Caki2 (cell line): ENCODE measurements around the gene KARS1. TPM values are rescaled to one million over a fixed set of nuclear protein-coding genes. Genes with fewer than 3 reads are reported as not detected.

Experiments used
- DNase-seq: peaks from one replicate; pipeline ENCODE4 v3.0.0-alpha.2; 2015; ENCODE audit warnings: low read depth
- in situ Hi-C: cut with HindIII; loops from 2 replicates; pipeline ENCODE4 v1.10.0; 2016; ENCODE audit warnings: low sequenced_read_pairs, low pct_unique_long_range_greater_than_20kb, mixed read lengths
- total RNA-seq: library from RNA; depleted of rRNA; stranded (reverse); fragments of >200 nt; shearing (Covaris generic); gene quantifications from 2 replicates; pipeline ENCODE4 v1.2.3, GENCODE V29; 2014; ENCODE audit warnings: low replicate concordance; rRNA removed

KARS1 gene
- 178 and 198 TPM in 2 replicates for total RNA-seq

- peak; percentile 93 for DNase-seq
- in situ Hi-C loops = no loop called here
These were observed at the start of gene KARS1, which contains the start of gene TERF2IP for GRCh38 chr16:75647492-75648264. Gene KARS1 (minus strand): TSS chr16:75647665. CDS start chr16:75647639, 26 bp downstream. Gene TERF2IP (plus strand): TSS chr16:75647773. CDS start chr16:75647883, 110 bp downstream.

- DNase-seq = no peak
- in situ Hi-C loops = no loop called here
These were observed 48.2 kb upstream of the KARS1 start for GRCh38 chr16:75695708-75696107.

- in situ Hi-C loops = no loop called here
- no peak for DNase-seq
These were observed 39.9 kb upstream of the KARS1 start for GRCh38 chr16:75687361-75687760.

- DNase-seq = no peak
- in situ Hi-C loops = no loop called here
These were observed 34.8 kb upstream of the KARS1 start for GRCh38 chr16:75682308-75682707.

GRCh38 chr16:75679366-75679765 is 31.9 kb upstream of the KARS1 start:
- no peak for DNase-seq
- in situ Hi-C loops = no loop called here

- in situ Hi-C loops = no loop called here
- no peak for DNase-seq
These were observed 29.4 kb upstream of the KARS1 start, which contains the start of gene CPHXL2 for GRCh38 chr16:75676909-75677308. Gene CPHXL2 (minus strand): TSS chr16:75677009. CDS start chr16:75676999, 10 bp downstream.

- DNase-seq = no peak
- in situ Hi-C loops = no loop called here
These were observed 20.0 kb upstream of the KARS1 start for GRCh38 chr16:75667503-75667902.

GRCh38 chr16:75660726-75661302 is 13.3 kb upstream of the KARS1 start:
- in situ Hi-C loops = no loop called here

GRCh38 chr16:75660321-75660720 is 12.9 kb upstream of the KARS1 start:
- in situ Hi-C loops = no loop called here
- DNase-seq = no peak

More at GRCh38 chr16:75660726-75661302, 13.3 kb upstream of the KARS1 start:
- DNase-seq = no peak

- in situ Hi-C loops = no loop called here
- no peak for DNase-seq
These were observed 10.7 kb upstream of the KARS1 start for GRCh38 chr16:75658175-75658574.

- in situ Hi-C loops = no loop called here
- no peak for DNase-seq
These were observed 6.5 kb upstream of the KARS1 start for GRCh38 chr16:75653922-75654321.

GRCh38 chr16:75648265-75649076 is 1.0 kb upstream of the KARS1 start:
- peak; percentile 70 for DNase-seq
- in situ Hi-C loops = no loop called here

GRCh38 chr16:75647112-75647491 is 363 bp downstream of the KARS1 start:
- in situ Hi-C loops = no loop called here
- DNase-seq = no peak

GRCh38 chr16:75644240-75645012 is 3.0 kb downstream of the KARS1 start:
- in situ Hi-C loops = no loop called here
- no peak for DNase-seq

- DNase-seq = no peak
- in situ Hi-C loops = no loop called here
These were observed 6.9 kb downstream of the KARS1 start for GRCh38 chr16:75640598-75640997.

GRCh38 chr16:75635036-75635435 is 12.4 kb downstream of the KARS1 start:
- in situ Hi-C loops = no loop called here
- no peak for DNase-seq

- no peak for DNase-seq
- in situ Hi-C loops = no loop called here
These were observed 14.6 kb downstream of the KARS1 start for GRCh38 chr16:75632857-75633256.

- DNase-seq = no peak
- in situ Hi-C loops = no loop called here
These were observed 17.4 kb downstream of the KARS1 start for GRCh38 chr16:75630052-75630451.
